GM12878 (cell line): ENCODE data around the gene KRTAP10-6.

Experiments
- ATF2 ChIP-seq: IDR thresholded peaks from 2 replicates; pipeline ENCODE4 v1.6.1; 2012; ENCODE audit warnings: low read length, inconsistent platforms
- ETV6 ChIP-seq, 2 experiments: fragments of 450-650 bp in 1 of 2; IDR thresholded peaks in 1 of 2; conservative IDR thresholded peaks in 1 of 2; 2 replicates each; pipeline ENCODE4 v1.6.1; 2014; ENCODE audit warnings: antibody characterized with exemption in 1 of 2, borderline replicate concordance in 1 of 2, low read depth in 1 of 2, mild to moderate bottlenecking in 1 of 2, moderate library complexity in 1 of 2
- EZH2 ChIP-seq: IDR thresholded peaks from 2 replicates; pipeline ENCODE4 v1.6.1; 2012; ENCODE audit warnings: low read depth, mild to moderate bottlenecking, control low read depth, inconsistent platforms, low read length, borderline replicate concordance; ENCODE audit not compliant: control insufficient read depth
- FOXK2 ChIP-seq: fragments of 450-650 bp; IDR thresholded peaks from 2 replicates; pipeline ENCODE4 v1.6.1; 2017; ENCODE audit warnings: mild to moderate bottlenecking, moderate library complexity
- KDM1A ChIP-seq: fragments of 200-600 bp; sonication (generic); IDR thresholded peaks from 2 replicates; pipeline ENCODE4 v1.6.1; 2016; ENCODE audit warnings: borderline replicate concordance
- NFYB ChIP-seq: IDR thresholded peaks from 2 replicates; pipeline ENCODE4 v1.6.1; 2011; ENCODE audit warnings: low read depth, mild to moderate bottlenecking, low read length, improper control_type of control experiment, moderate library complexity; ENCODE audit not compliant: insufficient read depth
- POLR2AphosphoS5 ChIP-seq: IDR thresholded peaks from 2 replicates; pipeline ENCODE4 v1.6.1; 2011; ENCODE audit warnings: mild to moderate bottlenecking, low read length, inconsistent platforms
- RCOR1 ChIP-seq: conservative IDR thresholded peaks from 2 replicates; pipeline ENCODE4 v1.6.1; 2012; ENCODE audit warnings: low read depth, low read length, improper control_type of control experiment
- RFX5 ChIP-seq: IDR thresholded peaks from 2 replicates; pipeline ENCODE4 v1.6.1; 2011; ENCODE audit warnings: low read depth, low read length, improper control_type of control experiment
- SIN3A ChIP-seq: IDR thresholded peaks from 2 replicates; pipeline ENCODE4 v1.6.1; 2012; ENCODE audit warnings: low read depth, low read length, improper control_type of control experiment
- TF ChIP-seq, protein P1 (sequence below), 3 experiments: IDR thresholded peaks in 2 of 3; conservative IDR thresholded peaks in 1 of 3; 2 replicates each; pipeline ENCODE4 v1.5.1; 2011; ENCODE audit warnings: low read depth in 3 of 3, low read length in 3 of 3, mild to moderate bottlenecking in 3 of 3, control low read depth in 2 of 3, moderate library complexity in 2 of 3, inconsistent platforms in 1 of 3, mixed read lengths in 1 of 3; ENCODE audit not compliant: control insufficient read depth in 2 of 3, insufficient read depth in 1 of 3; ENCODE audit errors: extremely low read depth in 1 of 3

DNA sequence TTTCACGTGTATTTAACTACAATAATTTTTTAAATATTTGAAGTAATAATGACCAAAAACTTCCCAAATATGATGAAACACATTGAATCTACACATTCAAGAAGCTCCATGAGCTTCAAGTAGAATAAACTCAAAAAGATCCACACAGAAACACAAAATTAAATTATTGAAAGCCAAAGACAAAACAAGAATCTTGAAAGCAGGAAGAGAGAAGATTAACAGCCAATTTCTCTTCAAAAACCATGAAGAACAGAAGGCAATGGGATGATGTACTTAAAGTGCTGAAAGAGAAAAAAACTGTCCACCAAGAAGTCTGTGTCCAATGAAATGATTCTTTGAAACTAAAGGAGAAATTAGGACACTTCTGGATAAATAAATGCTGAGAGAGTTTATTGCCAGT lies 39.8 kb upstream of the KRTAP10-6 start:
- TF ChIP-seq, protein P1, sequence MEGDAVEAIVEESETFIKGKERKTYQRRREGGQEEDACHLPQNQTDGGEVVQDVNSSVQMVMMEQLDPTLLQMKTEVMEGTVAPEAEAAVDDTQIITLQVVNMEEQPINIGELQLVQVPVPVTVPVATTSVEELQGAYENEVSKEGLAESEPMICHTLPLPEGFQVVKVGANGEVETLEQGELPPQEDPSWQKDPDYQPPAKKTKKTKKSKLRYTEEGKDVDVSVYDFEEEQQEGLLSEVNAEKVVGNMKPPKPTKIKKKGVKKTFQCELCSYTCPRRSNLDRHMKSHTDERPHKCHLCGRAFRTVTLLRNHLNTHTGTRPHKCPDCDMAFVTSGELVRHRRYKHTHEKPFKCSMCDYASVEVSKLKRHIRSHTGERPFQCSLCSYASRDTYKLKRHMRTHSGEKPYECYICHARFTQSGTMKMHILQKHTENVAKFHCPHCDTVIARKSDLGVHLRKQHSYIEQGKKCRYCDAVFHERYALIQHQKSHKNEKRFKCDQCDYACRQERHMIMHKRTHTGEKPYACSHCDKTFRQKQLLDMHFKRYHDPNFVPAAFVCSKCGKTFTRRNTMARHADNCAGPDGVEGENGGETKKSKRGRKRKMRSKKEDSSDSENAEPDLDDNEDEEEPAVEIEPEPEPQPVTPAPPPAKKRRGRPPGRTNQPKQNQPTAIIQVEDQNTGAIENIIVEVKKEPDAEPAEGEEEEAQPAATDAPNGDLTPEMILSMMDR (IDR thresholded peaks at IDR 0.05 in 2 of 3, conservative IDR thresholded peaks at IDR 0.05 in 1 of 3; ENCODE audit: control insufficient read depth in 2 of 3, extremely low read depth in 1 of 3, insufficient read depth in 1 of 3, low read depth in 3 of 3, low read length in 3 of 3) = no peak
- TF ChIP-seq POLR2AphosphoS5 (no peak), SIN3A (no peak), RFX5 (no peak), RCOR1 (no peak), EZH2 (no peak), KDM1A (no peak), ETV6 (conservative IDR thresholded peaks at IDR 0.05 in 1 of 2, IDR thresholded peaks at IDR 0.05 in 1 of 2; ENCODE audit: borderline replicate concordance in 1 of 2, low read depth in 1 of 2) (no peak), ATF2 (no peak), FOXK2 (no peak), NFYB (no peak)
